HL-60 (cell line): Measurements from ENCODE around the gene NAA38.

Experiments used
- GABPA ChIP-seq: IDR thresholded peaks from 2 replicates; pipeline ENCODE4 v1.6.1; 2012; ENCODE audit warnings: low read depth
- POLR2AphosphoS5 ChIP-seq: IDR thresholded peaks from 2 replicates; pipeline ENCODE4 v1.6.1; 2012; ENCODE audit warnings: low read depth
- REST ChIP-seq: IDR thresholded peaks from 2 replicates; pipeline ENCODE4 v1.6.1; 2012; ENCODE audit warnings: low read depth; ENCODE audit not compliant: insufficient replicate concordance
- TF ChIP-seq, protein P1 (sequence below): IDR thresholded peaks from one replicate; pipeline ENCODE4 v1.5.1; 2011; ENCODE audit warnings: low read length, control low read depth, inconsistent platforms; ENCODE audit not compliant: insufficient read depth

- TF ChIP-seq, protein P1, sequence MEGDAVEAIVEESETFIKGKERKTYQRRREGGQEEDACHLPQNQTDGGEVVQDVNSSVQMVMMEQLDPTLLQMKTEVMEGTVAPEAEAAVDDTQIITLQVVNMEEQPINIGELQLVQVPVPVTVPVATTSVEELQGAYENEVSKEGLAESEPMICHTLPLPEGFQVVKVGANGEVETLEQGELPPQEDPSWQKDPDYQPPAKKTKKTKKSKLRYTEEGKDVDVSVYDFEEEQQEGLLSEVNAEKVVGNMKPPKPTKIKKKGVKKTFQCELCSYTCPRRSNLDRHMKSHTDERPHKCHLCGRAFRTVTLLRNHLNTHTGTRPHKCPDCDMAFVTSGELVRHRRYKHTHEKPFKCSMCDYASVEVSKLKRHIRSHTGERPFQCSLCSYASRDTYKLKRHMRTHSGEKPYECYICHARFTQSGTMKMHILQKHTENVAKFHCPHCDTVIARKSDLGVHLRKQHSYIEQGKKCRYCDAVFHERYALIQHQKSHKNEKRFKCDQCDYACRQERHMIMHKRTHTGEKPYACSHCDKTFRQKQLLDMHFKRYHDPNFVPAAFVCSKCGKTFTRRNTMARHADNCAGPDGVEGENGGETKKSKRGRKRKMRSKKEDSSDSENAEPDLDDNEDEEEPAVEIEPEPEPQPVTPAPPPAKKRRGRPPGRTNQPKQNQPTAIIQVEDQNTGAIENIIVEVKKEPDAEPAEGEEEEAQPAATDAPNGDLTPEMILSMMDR = no peak
- no peak for TF ChIP-seq POLR2AphosphoS5
- TF ChIP-seq REST = no peak
- no peak for TF ChIP-seq GABPA
These were observed 17.5 kb downstream of the NAA38 start for GRCh38 chr17:7839876-7840261.
